Endothelial cell of umbilical vein (primary cell): ENCODE results near the gene RHBDF1. TPM values are rescaled to one million over a fixed set of nuclear protein-coding genes. Genes with fewer than 3 reads are reported as not detected.

Experiments
- BruUV-seq: library from RNA; stranded (reverse); fragments of 400-500 nt; replicated peaks from 2 replicates; lab custom pipeline; 2021; lab: Mats Ljungman, UMichigan
- CTCF ChIA-PET: fragments of 300-600, 350-600 bp; sonication (Branson Sonifier 250); formaldehyde crosslinking; loops from one replicate; lab custom pipeline; 2021; ENCODE audit warnings: antibody characterized with exemption, inconsistent platforms; lab: Charles Lee
- POLR2A ChIA-PET: fragments of 300-600, 350-600 bp; sonication (Branson Sonifier 250); formaldehyde crosslinking; loops from one replicate; lab custom pipeline; 2021; ENCODE audit warnings: antibody characterized with exemption, inconsistent platforms; lab: Charles Lee
- DNase-seq: peaks from one replicate; pipeline ENCODE4 v3.0.0-alpha.2; 2011; ENCODE audit warnings: low read depth, low spot score
- FAIRE-seq: peaks from 2 replicates; lab custom pipeline; 2011; peaks lifted over from hg19 to GRCh38; lab: Jason Lieb, UNC
- H2AFZ ChIP-seq: 2 replicates; pipeline ENCODE4 v1.6.0; 2012; ENCODE audit warnings: low read depth, low read length, control low read depth, inconsistent platforms
- H3K27ac ChIP-seq: 2 replicates; pipeline ENCODE4 v1.5.1; 2011; ENCODE audit warnings: low read depth, mild to moderate bottlenecking, control low read depth, low read length, moderate library complexity; ENCODE audit not compliant: insufficient read depth
- H3K27me3 ChIP-seq, 2 experiments: 2 replicates each; pipeline versions ENCODE4 v1.6.0 to v1.6.1; 2011; ENCODE audit warnings: low read length in 2 of 2, mixed read lengths in 1 of 2; ENCODE audit not compliant: control insufficient read depth in 2 of 2, insufficient read depth in 2 of 2
- H3K36me3 ChIP-seq, 2 experiments: 2 replicates in 1 of 2; 3 replicates in 1 of 2; pipeline ENCODE4 v1.5.1; 2011; ENCODE audit warnings: low read length in 2 of 2, mild to moderate bottlenecking in 1 of 2, moderate library complexity in 1 of 2; ENCODE audit not compliant: control insufficient read depth in 2 of 2, insufficient read depth in 2 of 2; ENCODE audit errors: extremely low read depth in 1 of 2
- H3K4me1 ChIP-seq: 3 replicates; pipeline ENCODE4 v1.5.1; 2011; ENCODE audit warnings: mild to moderate bottlenecking, low read length; ENCODE audit not compliant: control insufficient read depth, insufficient read depth; ENCODE audit errors: extremely low read depth
- H3K4me2 ChIP-seq: 2 replicates; pipeline ENCODE4 v1.6.1; 2011; ENCODE audit warnings: low read length, control low read depth, mixed read lengths; ENCODE audit not compliant: insufficient read depth
- H3K4me3 ChIP-seq, 3 experiments: fragments of 200-600 bp in 1 of 3; sonication (generic), shearing (Covaris generic) in 1 of 3; replicated peaks in 1 of 3; 2 replicates each; pipeline ENCODE4 v1.5.1; 2011 to 2016; ENCODE audit warnings: control low read depth in 3 of 3, low read length in 3 of 3, mild to moderate bottlenecking in 2 of 3, inconsistent platforms in 1 of 3, low read depth in 1 of 3, moderate library complexity in 1 of 3; ENCODE audit not compliant: insufficient read depth in 1 of 3
- H3K79me2 ChIP-seq: 2 replicates; pipeline ENCODE4 v1.6.0; 2012; ENCODE audit warnings: low read length, inconsistent platforms; ENCODE audit not compliant: control insufficient read depth, insufficient read depth
- H3K9ac ChIP-seq: replicated peaks from 2 replicates; pipeline ENCODE3; 2011; ENCODE audit warnings: low read length, control low read depth; ENCODE audit not compliant: insufficient read depth; ENCODE audit errors: extremely low read depth
- H3K9me1 ChIP-seq: replicated peaks from 3 replicates; pipeline ENCODE4 v1.6.0; 2011; ENCODE audit warnings: mild to moderate bottlenecking, low read length; ENCODE audit not compliant: control insufficient read depth, insufficient read depth; ENCODE audit errors: extremely low read depth
- H3K9me3 ChIP-seq: replicated peaks from 2 replicates; pipeline ENCODE4 v1.5.1; 2012; ENCODE audit warnings: low read length, inconsistent platforms; ENCODE audit not compliant: control insufficient read depth, insufficient read depth
- H4K20me1 ChIP-seq: replicated peaks from 2 replicates; pipeline ENCODE3; 2011; ENCODE audit warnings: mild to moderate bottlenecking, low read length; ENCODE audit not compliant: control insufficient read depth, insufficient read depth; ENCODE audit errors: extremely low read depth
- CTCF ChIP-seq, 2 donors: IDR thresholded peaks; 1 replicate in 1 of 2; 2 replicates in 1 of 2; pipeline ENCODE4 v1.5.1; 2011; ENCODE audit warnings: low read length in 2 of 2, mild to moderate bottlenecking in 2 of 2, moderate library complexity in 2 of 2, control low read depth in 1 of 2, inconsistent platforms in 1 of 2, low read depth in 1 of 2; ENCODE audit not compliant: insufficient read depth in 1 of 2; ENCODE audit errors: extremely low read depth in 1 of 2
- EZH2 ChIP-seq: IDR thresholded peaks from 2 replicates; pipeline ENCODE4 v1.6.1; 2012; ENCODE audit warnings: borderline replicate concordance, low read depth, mild to moderate bottlenecking, moderate library complexity, low read length, inconsistent platforms; ENCODE audit not compliant: severe bottlenecking
- FOS ChIP-seq: IDR thresholded peaks from 2 replicates; pipeline ENCODE4 v1.6.1; 2011; ENCODE audit warnings: mild to moderate bottlenecking, low read length, moderate library complexity, borderline replicate concordance; ENCODE audit not compliant: insufficient read depth
- GATA2 ChIP-seq: IDR thresholded peaks from 2 replicates; pipeline ENCODE4 v1.7.0; 2011; ENCODE audit warnings: low read depth, mild to moderate bottlenecking, moderate library complexity, mixed read lengths, low read length; ENCODE audit not compliant: insufficient read length, insufficient read depth
- JUN ChIP-seq: IDR thresholded peaks from 2 replicates; pipeline ENCODE4 v1.6.1; 2011; ENCODE audit warnings: borderline replicate concordance, low read depth; ENCODE audit not compliant: insufficient read length, insufficient read depth
- MAX ChIP-seq: IDR thresholded peaks from 2 replicates; pipeline ENCODE4 v1.6.1; 2011; ENCODE audit not compliant: insufficient read depth, insufficient read length
- MYC ChIP-seq: IDR thresholded peaks from one replicate; pipeline ENCODE4 v1.6.1; 2011; ENCODE audit warnings: mild to moderate bottlenecking, low read depth, low read length
- POLR2A ChIP-seq: IDR thresholded peaks from 2 replicates; pipeline ENCODE4 v1.6.1; 2012; ENCODE audit warnings: low read depth, mild to moderate bottlenecking, control low read depth, low read length
- POLR2AphosphoS5 ChIP-seq: IDR thresholded peaks from 2 replicates; pipeline ENCODE4 v1.6.1; 2012; ENCODE audit warnings: low read depth, mild to moderate bottlenecking, control low read depth, low read length, moderate library complexity; ENCODE audit not compliant: insufficient read depth
- dilution Hi-C: fragments of 300-500 bp; cut with MboI; formaldehyde crosslinking; loops from one replicate; pipeline ENCODE4 v1.15.0; 2019; ENCODE audit warnings: low sequenced_read_pairs; ENCODE audit not compliant: extremely low pct_ligation_motif_present
- intact Hi-C: fragments of 100-400 bp; cut with micrococcal nuclease; formaldehyde crosslinking; loops from one replicate; pipeline ENCODE4 v1.10.0; 2022
- polyA plus RNA-seq, 4 experiments: library from polyadenylated mRNA; depleted of rRNA in 3 of 4; stranded (reverse) in 3 of 4; unstranded in 1 of 4; fragments of >200 nt; gene quantifications; 2 replicates each; pipeline versions ENCODE4 v1.2.1 to v1.2.3, GENCODE V29; 2011 to 2012; ENCODE audit warnings: missing spikeins in 1 of 4
- total RNA-seq: library from RNA; stranded (reverse); gene quantifications from 2 replicates; pipeline ENCODE4 v1.2.3, GENCODE V29; 2021

RHBDF1 gene
- total and polyA plus RNA-seq, 2 donors (not counting 3 experiments of a cell fraction or from before 2014, with no cell fraction given), result 57.0 to 113 TPM

GRCh38 chr16:92431-93339 is 20.3 kb upstream of the RHBDF1 start:
- Histone ChIP-seq H3K9me1 (no peaks in the 10 kb centered on the region), H3K9ac (no peak overlapping the region), H3K27me3 (no peaks in the 10 kb centered on the region), H3K4me3 (no peak overlapping the region), H3K4me1 (no peaks in the 10 kb centered on the region), H3K79me2 (no peaks in the 10 kb centered on the region), H4K20me1 (no peaks in the 10 kb centered on the region), H3K27ac (no peak overlapping the region), H3K36me3 (peaks cover 0 to 29% of the 10 kb centered on the region in 2 experiments), H3K4me2 (no peak overlapping the region), H3K9me3 (no peaks in the 10 kb centered on the region), H2AFZ (no peak overlapping the region)
- intact Hi-C loops (no loop called here), dilution Hi-C loops (no loop called here)
- FAIRE-seq (no peak), DNase-seq (no peak)
- BruUV-seq, result no TSS peak
- ChIA-PET CTCF (interaction anchor here (1.8 to 17.6 kb wide), 2 partner anchors 8 to 22 kb away, joined by 6 to 790 read pairs; partner anchors contain the start of genes MPG and RHBDF1), POLR2A (interaction anchor here (1.4 kb wide), 1 partner anchor 7 kb away, joined by 5 read pairs; no protein-coding TSS in a partner anchor)
- TF ChIP-seq EZH2, result no peak
- TF ChIP-seq GATA2, result no peak
- TF ChIP-seq POLR2A, result no peak

- no peak for TF ChIP-seq JUN
- TF ChIP-seq MYC, result no peak
- no peak for TF ChIP-seq CTCF (IDR thresholded peaks at IDR 0.05; ENCODE audit: extremely low read depth in 1 of 2, insufficient read depth in 1 of 2, low read depth in 1 of 2, low read length in 2 of 2)
- TF ChIP-seq MAX, result no peak
- TF ChIP-seq FOS, result no peak
- TF ChIP-seq POLR2AphosphoS5, result no peak
- no peak for TF ChIP-seq GATA2
- TF ChIP-seq EZH2, result no peak
- TF ChIP-seq POLR2A, result no peak
- DNase-seq (no peak), FAIRE-seq (no peak)
- H3K9ac ChIP-seq, result no peak overlapping the region
- H3K27me3 ChIP-seq, result no peaks in the 10 kb centered on the region
- dilution Hi-C loops (no loop called here), intact Hi-C loops (no loop called here)
- no peaks in the 10 kb centered on the region for H3K4me1 ChIP-seq
- no TSS peak for BruUV-seq
- no peak overlapping the region for H2AFZ ChIP-seq
- POLR2A ChIA-PET, result no interaction called here
- no peaks in the 10 kb centered on the region for H3K9me1 ChIP-seq
- CTCF ChIA-PET, result interaction anchor here (1.2 to 17.6 kb wide), 3 partner anchors 21 to 271 kb away, joined by 5 to 790 read pairs (median 6); partner anchors contain the start of genes MPG and RHBDF1
- H3K4me3 ChIP-seq, result no peak overlapping the region
- peaks cover under 1 to 27% of the 10 kb centered on the region in 2 experiments for H3K36me3 ChIP-seq
- H3K9me3 ChIP-seq, result no peaks in the 10 kb centered on the region
- no peak overlapping the region for H3K4me2 ChIP-seq
- H3K27ac ChIP-seq, result no peak overlapping the region
- no peaks in the 10 kb centered on the region for H4K20me1 ChIP-seq
- no peaks in the 10 kb centered on the region for H3K79me2 ChIP-seq
Observed at GRCh38 chr16:91484-91883, 19.1 kb upstream of the RHBDF1 start.
